Stimulated activated CD8-positive, alpha-beta memory T cell treated with anti-CD3 and anti-CD28 coated beads, Interleukin-4, amount 100 ng/mL, for 48 hours (primary cell): Measurements from ENCODE around the gene FUNDC2.
"Not testable (repeated sequence)": the region's sequence is repeated elsewhere in the genome, so short reads cannot be mapped to it uniquely, and the experiment has no call there.

ENCODE experiments used
- DNase-seq: peaks from one replicate; pipeline ENCODE4 v3.0.0-alpha.2; 2020

FUNDC2 gene, protein sequence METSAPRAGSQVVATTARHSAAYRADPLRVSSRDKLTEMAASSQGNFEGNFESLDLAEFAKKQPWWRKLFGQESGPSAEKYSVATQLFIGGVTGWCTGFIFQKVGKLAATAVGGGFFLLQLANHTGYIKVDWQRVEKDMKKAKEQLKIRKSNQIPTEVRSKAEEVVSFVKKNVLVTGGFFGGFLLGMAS

DNA sequence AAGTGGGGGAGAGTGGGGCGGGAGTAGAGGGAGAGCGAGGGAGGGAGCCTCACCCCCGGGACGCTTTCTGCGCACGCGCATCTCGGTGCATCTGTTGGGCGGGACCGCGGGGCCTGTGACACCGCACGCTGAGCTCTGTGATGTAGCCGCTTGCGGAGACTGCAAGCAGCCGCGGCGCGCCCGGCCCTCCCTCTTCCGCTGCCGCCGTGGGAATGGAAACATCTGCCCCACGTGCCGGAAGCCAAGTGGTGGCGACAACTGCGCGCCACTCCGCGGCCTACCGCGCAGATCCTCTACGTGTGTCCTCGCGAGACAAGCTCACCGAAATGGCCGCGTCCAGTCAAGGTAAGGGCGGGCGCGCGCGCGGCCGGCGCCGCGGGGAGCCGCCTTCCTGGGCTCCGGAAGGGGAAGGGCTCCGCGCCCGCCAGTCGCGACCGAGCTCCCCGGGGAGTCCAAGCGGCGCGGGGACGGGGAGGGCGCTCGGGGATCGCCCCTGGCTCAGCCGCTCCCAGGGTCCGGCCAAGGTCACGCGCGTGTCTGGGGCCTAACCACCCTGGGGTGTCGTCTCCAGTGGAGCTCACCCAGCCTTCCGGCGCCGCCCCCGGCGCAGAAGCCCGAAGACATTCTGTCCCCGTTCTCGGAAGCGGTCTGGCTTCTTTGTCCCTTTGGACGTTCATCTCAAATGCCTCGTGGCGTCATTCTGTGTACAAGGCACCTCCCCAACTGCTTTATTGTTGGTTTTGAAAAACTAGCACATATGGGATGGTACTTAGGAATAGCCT, at the start of gene FUNDC2:
Gene FUNDC2 (plus strand): TSS at position 118 of the 782 bp plus-strand sequence. CDS start 95 bp downstream, at position 213.
- peak; percentile 92 for DNase-seq

GRCh38 chrX:154979629-154980028, 47.0 kb upstream of the FUNDC2 start:
- no peak for DNase-seq

GRCh38 chrX:154980330-154981115, 46.1 kb upstream of the FUNDC2 start:
- peak; percentile 81 for DNase-seq

DNA sequence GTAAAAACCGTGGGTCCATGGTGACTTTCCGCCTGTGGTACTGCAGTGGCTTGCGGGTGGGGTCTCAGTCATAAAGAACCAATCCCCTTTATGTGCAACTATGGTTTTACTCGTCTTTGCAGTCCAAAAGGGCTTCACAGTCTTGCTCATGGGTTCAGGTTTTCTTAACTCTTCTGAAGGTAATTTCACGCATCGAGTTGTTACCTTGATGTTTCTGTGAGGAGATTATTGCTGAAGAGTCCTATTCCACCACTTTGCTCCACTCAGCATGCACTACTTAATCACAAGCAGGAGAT, 45.6 kb upstream of the FUNDC2 start:
- DNase-seq = no peak

DNA sequence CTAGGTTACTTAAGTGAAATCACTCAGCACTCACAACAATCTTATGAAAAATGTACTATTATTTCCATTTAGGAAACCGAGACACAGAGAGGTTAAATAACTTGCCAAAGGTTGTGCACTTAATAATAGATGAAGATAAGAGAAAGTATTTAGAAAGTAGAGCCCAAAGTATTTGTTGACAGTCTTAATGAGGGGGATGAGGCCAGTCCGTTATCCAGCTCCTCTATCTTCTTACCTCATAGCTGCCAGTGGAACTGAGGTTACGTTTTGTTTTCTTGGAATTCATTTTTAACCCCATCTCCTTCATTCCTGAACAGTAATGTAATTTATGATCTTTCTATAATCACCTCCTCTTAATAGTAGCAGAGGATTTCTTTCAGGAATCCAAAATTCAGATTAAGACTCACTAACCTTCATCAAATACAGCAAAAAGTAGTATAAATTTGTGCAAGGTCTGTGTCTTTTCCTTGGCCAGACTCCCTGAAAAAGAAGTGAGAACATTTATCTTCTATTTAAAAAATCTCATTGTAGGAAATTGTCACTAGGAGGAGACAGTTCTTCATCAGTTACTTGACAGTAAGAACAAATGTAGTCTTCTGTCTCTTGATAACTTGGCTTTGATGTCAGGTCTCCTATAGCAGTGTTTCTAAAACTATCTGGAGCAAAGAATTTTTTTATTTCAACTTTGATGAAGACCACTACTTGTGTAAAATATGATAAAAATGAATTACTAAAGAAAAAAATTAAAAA, 39.6 kb upstream of the FUNDC2 start:
- DNase-seq = no peak

DNA sequence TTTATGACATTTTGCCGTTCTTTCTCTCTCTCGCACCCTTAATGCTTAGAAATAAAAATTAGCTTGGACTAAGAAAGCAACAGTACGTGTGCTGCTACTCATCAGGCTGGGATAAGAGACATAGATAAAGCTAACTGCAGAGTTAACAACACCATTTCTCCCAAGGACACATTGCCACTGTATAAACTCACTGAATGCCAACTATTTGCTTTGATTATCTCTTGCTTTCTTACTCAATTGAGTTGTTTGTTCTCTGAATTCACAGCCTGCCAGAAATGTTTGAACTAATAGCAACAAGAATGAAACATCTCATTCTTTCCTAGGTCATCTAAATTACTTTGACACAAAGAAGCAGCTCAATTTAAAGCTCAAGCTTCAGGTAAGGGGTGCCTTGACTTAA, 38.7 kb upstream of the FUNDC2 start:
- no peak for DNase-seq

GRCh38 chrX:154988719-154989118, 37.9 kb upstream of the FUNDC2 start:
- DNase-seq = no peak

GRCh38 chrX:154990496-154990895, 36.1 kb upstream of the FUNDC2 start:
- no peak for DNase-seq

- peak; percentile 34 for DNase-seq
Measured at GRCh38 chrX:154991039-154991438, 35.6 kb upstream of the FUNDC2 start.

GRCh38 chrX:154991476-154991875, 35.2 kb upstream of the FUNDC2 start:
- DNase-seq = no peak

DNA sequence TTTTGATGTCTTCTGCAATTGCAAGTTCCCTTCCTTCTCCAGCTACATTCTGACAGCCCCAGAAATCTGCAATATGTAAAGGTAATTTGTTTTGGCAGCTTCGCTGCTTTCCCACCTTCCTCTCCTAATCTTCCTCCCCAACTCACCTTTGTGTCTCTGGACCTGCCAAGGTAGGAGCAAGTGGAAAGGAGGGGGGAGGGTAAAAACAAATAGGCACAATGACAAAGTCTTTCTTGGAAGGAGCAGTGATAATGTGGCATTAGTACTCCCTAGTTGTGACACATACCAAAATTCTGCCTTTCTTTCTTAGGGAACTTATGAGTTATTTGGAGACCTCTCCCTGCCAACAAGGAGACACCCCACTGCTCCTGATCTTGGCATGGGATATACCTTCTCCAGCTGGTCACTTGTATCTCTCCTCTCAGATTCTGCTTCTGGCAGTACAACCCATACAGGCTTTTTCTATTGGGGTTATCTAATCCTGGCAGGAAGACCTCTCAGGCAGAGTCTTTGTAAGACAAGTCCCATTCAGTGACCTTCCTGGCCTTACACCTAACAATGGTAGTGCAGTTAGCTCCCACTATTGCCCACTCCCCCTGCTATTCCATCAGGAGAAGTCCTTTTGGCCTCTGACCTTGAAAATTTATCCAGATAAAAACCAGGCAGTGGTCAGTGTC, 28.3 kb upstream of the FUNDC2 start:
- DNase-seq = no peak

DNA sequence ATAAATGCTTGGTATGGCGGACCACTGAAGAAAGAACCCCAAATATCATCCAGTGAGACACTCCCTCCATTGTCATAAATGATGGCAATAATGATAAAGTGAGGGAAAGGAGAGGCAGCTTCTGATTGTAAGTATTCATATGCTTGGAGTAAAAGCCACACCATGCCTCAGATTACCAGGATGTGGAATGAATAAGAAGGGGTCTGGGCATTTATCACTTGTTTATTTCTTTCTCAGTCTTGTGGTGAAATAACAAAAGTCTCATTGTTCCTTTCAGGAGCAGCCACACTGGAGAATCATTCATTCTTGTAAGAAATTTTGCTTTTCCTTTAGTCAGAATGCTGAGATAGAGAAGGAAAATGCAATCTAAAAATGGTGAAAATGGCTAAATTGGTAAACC, 25.8 kb upstream of the FUNDC2 start:
- no peak for DNase-seq

- DNase-seq = no peak
Measured at GRCh38 chrX:155001873-155002272, 24.8 kb upstream of the FUNDC2 start.

- DNase-seq = no peak
Measured at GRCh38 chrX:155005190-155005589, 21.5 kb upstream of the FUNDC2 start.

GRCh38 chrX:155006379-155006778, 20.3 kb upstream of the FUNDC2 start:
- not testable (repeated sequence) for DNase-seq

- not testable (repeated sequence) for DNase-seq
Measured at GRCh38 chrX:155006913-155007671, 19.6 kb upstream of the FUNDC2 start.

- DNase-seq = not testable (repeated sequence)
Measured at GRCh38 chrX:155008578-155008977, 18.1 kb upstream of the FUNDC2 start.

- DNase-seq = no peak
Measured at GRCh38 chrX:155009994-155010472, 16.6 kb upstream of the FUNDC2 start.

DNA sequence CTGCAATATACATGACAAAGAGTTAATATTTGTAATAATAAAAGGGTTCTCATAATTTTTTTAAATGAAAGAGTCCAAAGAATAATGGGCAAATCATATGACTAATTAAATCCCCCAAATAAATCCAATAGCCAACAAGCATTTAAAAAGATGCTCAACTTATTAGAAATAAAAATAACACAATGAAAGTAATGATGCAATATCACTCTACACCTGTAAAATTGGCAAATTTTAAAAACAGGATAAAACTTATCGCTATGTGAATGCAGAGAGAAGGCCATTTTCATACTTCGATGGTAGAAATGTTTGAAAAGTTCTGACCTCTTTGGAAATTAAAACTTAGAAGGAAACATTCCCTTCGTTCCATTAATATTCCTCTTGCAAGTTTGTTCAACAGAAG, 6.1 kb upstream of the FUNDC2 start:
- no peak for DNase-seq

DNA sequence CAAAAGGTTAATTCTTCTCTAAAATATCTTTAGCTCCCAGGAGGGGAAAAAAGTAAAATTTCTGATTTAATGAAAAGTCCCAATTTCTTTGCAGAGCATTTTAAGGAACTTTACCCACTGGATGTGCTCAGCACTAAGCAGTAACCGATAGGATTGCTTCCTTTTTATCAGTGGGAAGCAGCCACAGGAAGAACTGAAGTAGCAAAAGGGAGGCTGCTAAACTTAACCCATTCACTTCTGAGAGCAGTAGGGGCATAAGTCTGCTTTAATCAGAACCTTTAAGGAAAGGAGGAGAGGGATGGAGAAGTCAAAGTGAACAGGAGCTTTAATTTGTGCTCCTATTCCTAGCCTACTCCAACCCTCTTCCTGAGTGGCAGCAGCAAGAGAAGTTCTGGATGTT, 4.1 kb upstream of the FUNDC2 start, which contains the start of gene F8:
Gene F8 (minus strand): TSS at position 139 of the 400 bp plus-strand sequence. CDS start 171 bp downstream, outside the sequence.
- DNase-seq = no peak
